Endodermal cell (in vitro differentiated cells): Measurements from ENCODE around the gene ATP10A. TPM values are rescaled to one million over a fixed set of nuclear protein-coding genes. Genes with fewer than 3 reads are reported as not detected.

Experiments
- DNase-seq: peaks from one replicate; pipeline ENCODE4 v3.0.0-alpha.2; 2017
- H3K27ac ChIP-seq: 2 replicates; pipeline ENCODE4 v1.5.1; 2013; ENCODE audit warnings: mild to moderate bottlenecking, low read depth, low read length, moderate library complexity
- H3K27me3 ChIP-seq: 2 replicates; pipeline ENCODE4 v1.6.1; 2013; ENCODE audit warnings: mild to moderate bottlenecking, low read length, moderate library complexity; ENCODE audit not compliant: insufficient read depth, control insufficient read depth, poor library complexity, severe bottlenecking
- H3K36me3 ChIP-seq: 2 replicates; pipeline ENCODE4 v1.7.0; 2013; ENCODE audit warnings: mild to moderate bottlenecking, low read length, moderate library complexity; ENCODE audit not compliant: control insufficient read depth, insufficient read depth
- H3K4me1 ChIP-seq: one replicate; pipeline ENCODE4 v1.7.0; 2013; ENCODE audit warnings: low read length; ENCODE audit not compliant: control insufficient read depth, insufficient read depth
- H3K4me3 ChIP-seq: 2 replicates; pipeline ENCODE4 v1.5.1; 2013; ENCODE audit warnings: mild to moderate bottlenecking, low read length, moderate library complexity
- H3K9ac ChIP-seq: 2 replicates; pipeline ENCODE4 v1.6.1; 2013; ENCODE audit warnings: mild to moderate bottlenecking, low read length, moderate library complexity; ENCODE audit not compliant: poor library complexity, severe bottlenecking; ENCODE audit errors: extremely low read depth
- H3K9me3 ChIP-seq: 2 replicates; pipeline ENCODE4 v1.6.1; 2013; ENCODE audit warnings: mild to moderate bottlenecking, low read length, moderate library complexity; ENCODE audit not compliant: control insufficient read depth
- H3K27ac Mint-ChIP-seq: 2 replicates; pipeline ENCODE4 v1.8.0; 2020; ENCODE audit warnings: mixed read lengths
- H3K27me3 Mint-ChIP-seq: 2 replicates; pipeline ENCODE4 v1.8.0; 2021; ENCODE audit warnings: mild to moderate bottlenecking, mixed read lengths; ENCODE audit not compliant: insufficient read depth
- H3K36me3 Mint-ChIP-seq: 2 replicates; pipeline ENCODE4 v1.8.0; 2020; ENCODE audit warnings: low read depth, mixed read lengths
- H3K4me1 Mint-ChIP-seq: 2 replicates; pipeline ENCODE4 v1.8.0; 2020; ENCODE audit warnings: mixed read lengths
- H3K4me3 Mint-ChIP-seq: 2 replicates; pipeline ENCODE4 v1.8.0; 2020; ENCODE audit warnings: mild to moderate bottlenecking, moderate library complexity, mixed read lengths
- H3K9me3 Mint-ChIP-seq: 2 replicates; pipeline ENCODE4 v1.8.0; 2020; ENCODE audit warnings: mild to moderate bottlenecking, mixed read lengths
- WGBS, 2 experiments: methylation state at CpG; one replicate each; pipeline versions ENCODE4 v1.1.5 to v1.1.7; 2013; ENCODE audit warnings: missing lambda C conversion rate in 2 of 2, mixed read lengths in 1 of 2; ENCODE audit not compliant: insufficient coverage in 1 of 2, insufficient read length in 1 of 2; 5-methylcytosine and 5-hydroxymethylcytosine counted together
- total RNA-seq, 2 donors: library from RNA; stranded (reverse); fragmentation: NEBNext Ultra II Directional in 1 of 2; extraction: Animal tissue kit (Norgen Biotek cat#: 25700) in 1 of 2; gene quantifications; 2 replicates in 1 of 2; 3 replicates in 1 of 2; pipeline ENCODE4 v1.2.1, GENCODE V29; 2021
- TF ChIP-seq, protein P1 (sequence below): fragments of 200-600 bp; sonication (generic); conservative IDR thresholded peaks from 2 replicates; pipeline ENCODE4 v1.5.0; 2021; ENCODE audit warnings: antibody characterized with exemption, mild to moderate bottlenecking

ATP10A gene
- total RNA-seq, 2 donors from 2014 or later = 0.04 to 1.2 TPM

DNA sequence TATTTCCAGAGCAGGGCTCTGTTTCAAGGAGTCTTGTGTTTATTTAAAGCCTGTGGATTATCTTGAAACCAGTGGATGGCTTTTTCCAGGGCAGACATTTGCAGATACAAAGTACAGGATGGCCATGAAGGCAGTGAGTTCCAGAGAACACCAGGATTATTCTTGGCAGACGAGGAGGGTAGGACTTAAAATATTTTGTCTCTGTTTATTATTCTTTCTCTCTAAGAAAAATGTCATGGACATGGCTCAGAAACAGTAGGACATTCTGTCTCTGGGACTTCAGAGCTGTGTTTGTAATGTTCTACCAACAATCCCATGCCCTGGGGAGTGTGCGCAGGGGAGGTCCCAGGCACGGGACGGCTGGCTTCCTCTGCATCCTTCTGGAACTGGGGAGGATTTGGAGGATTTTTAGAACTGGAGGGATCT, 125.9 kb downstream of the ATP10A start:
- no peaks in the 10 kb centered on the region for H3K36me3 Mint-ChIP-seq
- no peaks in the 10 kb centered on the region for H3K9me3 ChIP-seq
- H3K4me1 Mint-ChIP-seq = no peaks in the 10 kb centered on the region
- no peak overlapping the region for H3K4me3 ChIP-seq
- H3K9ac ChIP-seq = no peak overlapping the region
- no peak overlapping the region for H3K4me3 Mint-ChIP-seq
- H3K27ac ChIP-seq = no peak overlapping the region
- H3K27me3 ChIP-seq = no peaks in the 10 kb centered on the region
- no peak for DNase-seq
- 87 to 90% methylated on average over 2 to 4 of the region's 4 CpGs for WGBS, 2 experiments
- H3K27ac Mint-ChIP-seq = no peak overlapping the region
- no peaks in the 10 kb centered on the region for H3K36me3 ChIP-seq
- TF ChIP-seq, protein P1, sequence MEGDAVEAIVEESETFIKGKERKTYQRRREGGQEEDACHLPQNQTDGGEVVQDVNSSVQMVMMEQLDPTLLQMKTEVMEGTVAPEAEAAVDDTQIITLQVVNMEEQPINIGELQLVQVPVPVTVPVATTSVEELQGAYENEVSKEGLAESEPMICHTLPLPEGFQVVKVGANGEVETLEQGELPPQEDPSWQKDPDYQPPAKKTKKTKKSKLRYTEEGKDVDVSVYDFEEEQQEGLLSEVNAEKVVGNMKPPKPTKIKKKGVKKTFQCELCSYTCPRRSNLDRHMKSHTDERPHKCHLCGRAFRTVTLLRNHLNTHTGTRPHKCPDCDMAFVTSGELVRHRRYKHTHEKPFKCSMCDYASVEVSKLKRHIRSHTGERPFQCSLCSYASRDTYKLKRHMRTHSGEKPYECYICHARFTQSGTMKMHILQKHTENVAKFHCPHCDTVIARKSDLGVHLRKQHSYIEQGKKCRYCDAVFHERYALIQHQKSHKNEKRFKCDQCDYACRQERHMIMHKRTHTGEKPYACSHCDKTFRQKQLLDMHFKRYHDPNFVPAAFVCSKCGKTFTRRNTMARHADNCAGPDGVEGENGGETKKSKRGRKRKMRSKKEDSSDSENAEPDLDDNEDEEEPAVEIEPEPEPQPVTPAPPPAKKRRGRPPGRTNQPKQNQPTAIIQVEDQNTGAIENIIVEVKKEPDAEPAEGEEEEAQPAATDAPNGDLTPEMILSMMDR = no peak
- H3K27me3 Mint-ChIP-seq = no peaks in the 10 kb centered on the region
- H3K4me1 ChIP-seq = no peaks in the 10 kb centered on the region
- no peaks in the 10 kb centered on the region for H3K9me3 Mint-ChIP-seq

DNA sequence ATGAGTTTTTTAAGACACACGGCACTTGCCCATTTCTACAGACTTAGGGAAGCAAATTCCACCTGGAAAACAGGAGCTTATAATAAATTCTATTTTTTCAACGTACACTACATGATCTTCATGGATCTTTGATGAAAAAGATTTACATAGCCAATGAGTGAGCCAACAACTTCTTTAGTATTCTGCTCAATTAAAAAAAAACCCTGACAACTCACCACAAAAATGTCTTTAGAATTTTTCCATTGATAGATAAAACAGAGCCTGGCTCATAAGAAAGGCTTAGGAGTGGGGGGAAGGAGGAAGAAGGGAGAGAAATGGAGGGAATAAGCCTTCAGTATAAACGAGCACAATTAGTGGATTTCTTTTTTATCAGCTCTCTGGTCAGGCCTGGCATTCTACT, 126.7 kb downstream of the ATP10A start:
- Histone ChIP-seq H3K9ac (no peak overlapping the region), H3K27me3 (no peaks in the 10 kb centered on the region), H3K36me3 (no peaks in the 10 kb centered on the region), H3K4me3 (no peak overlapping the region), H3K9me3 (no peaks in the 10 kb centered on the region), H3K4me1 (no peaks in the 10 kb centered on the region), H3K27ac (no peak overlapping the region)
- Mint-ChIP-seq H3K27ac (no peak overlapping the region), H3K27me3 (no peaks in the 10 kb centered on the region), H3K36me3 (no peaks in the 10 kb centered on the region), H3K9me3 (no peaks in the 10 kb centered on the region), H3K4me1 (no peaks in the 10 kb centered on the region), H3K4me3 (no peak overlapping the region)
- DNase-seq = no peak
- 89 to 100% methylated on average over 3 of the region's 3 CpGs for WGBS, 2 experiments
- TF ChIP-seq, protein P1 = no peak

DNA sequence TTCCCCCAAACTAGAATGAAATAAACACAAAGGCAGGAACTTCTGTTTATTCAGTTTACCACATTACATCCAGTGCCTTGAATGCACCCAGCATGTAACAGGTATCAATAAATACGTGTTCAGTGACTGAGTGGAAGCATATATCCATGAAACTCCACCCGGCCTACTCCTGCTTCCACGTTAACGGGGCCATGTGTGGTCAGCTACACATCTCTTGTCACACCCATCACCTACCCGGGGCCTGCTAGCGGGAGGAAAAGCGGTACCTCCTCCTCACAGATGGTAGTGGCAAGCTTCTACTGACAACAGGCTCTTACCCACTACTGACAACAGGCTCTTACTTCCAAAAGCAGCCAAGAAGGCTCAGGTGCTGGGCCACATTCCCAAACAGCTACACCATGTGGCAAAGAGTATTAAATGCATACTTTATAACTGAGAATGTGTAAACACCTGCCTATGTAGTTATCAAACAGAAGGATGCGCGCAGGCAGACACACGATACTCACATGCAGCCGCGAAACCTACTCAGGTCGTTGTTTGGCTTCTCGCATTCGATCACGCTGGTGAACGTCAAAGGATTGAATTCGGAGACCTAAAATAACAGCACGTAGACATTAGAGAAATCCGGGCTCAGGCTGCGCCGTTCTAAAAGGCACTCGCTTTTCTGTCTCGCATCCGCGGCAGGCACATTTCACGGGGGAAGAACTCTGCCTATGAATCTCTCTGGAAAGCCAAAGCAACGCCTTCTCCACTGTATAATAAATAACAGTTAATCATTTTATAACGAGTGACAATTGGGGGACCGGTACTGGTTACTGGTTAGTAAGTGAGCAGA, 127.4 kb downstream of the ATP10A start:
- Histone ChIP-seq H3K4me3 (no peak overlapping the region), H3K36me3 (no peaks in the 10 kb centered on the region), H3K9me3 (no peaks in the 10 kb centered on the region), H3K27ac (no peak overlapping the region), H3K27me3 (no peaks in the 10 kb centered on the region), H3K4me1 (no peaks in the 10 kb centered on the region), H3K9ac (no peak overlapping the region)
- no peaks in the 10 kb centered on the region for H3K9me3 Mint-ChIP-seq
- no peaks in the 10 kb centered on the region for H3K36me3 Mint-ChIP-seq
- no peak overlapping the region for H3K4me3 Mint-ChIP-seq
- DNase-seq = no peak
- TF ChIP-seq, protein P1 = no peak
- no peaks in the 10 kb centered on the region for H3K4me1 Mint-ChIP-seq
- 93 to 95% methylated on average over 27 to 30 of the region's 30 CpGs for WGBS, 2 experiments
- H3K27me3 Mint-ChIP-seq = no peaks in the 10 kb centered on the region
- H3K27ac Mint-ChIP-seq = no peak overlapping the region
